Suppressor macrophage treated with lipopolysaccharide for 4 hours (primary cell): ENCODE results near the gene TNFRSF13B.
A peak's percentile ranks its signal among the peaks of the same experiment; 100 is the strongest.
"Not testable (repeated sequence)": the region's sequence is repeated elsewhere in the genome, so short reads cannot be mapped to it uniquely, and the experiment has no call there.

Source experiments
- DNase-seq: peaks from one replicate; pipeline ENCODE4 v3.0.0-alpha.2; 2020

The TNFRSF13B gene

GRCh38 chr17:16924696-16925440 lies 47.0 kb downstream of the TNFRSF13B start:
- DNase-seq = no peak

- DNase-seq = no peak
Observed at GRCh38 chr17:16923904-16924695, 47.8 kb downstream of the TNFRSF13B start.

GRCh38 chr17:16923097-16923903 lies 48.6 kb downstream of the TNFRSF13B start:
- no peak for DNase-seq

GRCh38 chr17:16922386-16923096 lies 49.4 kb downstream of the TNFRSF13B start:
- no peak for DNase-seq

GRCh38 chr17:16921451-16921850 lies 50.5 kb downstream of the TNFRSF13B start:
- not testable (repeated sequence) for DNase-seq

- no peak for DNase-seq
Observed at GRCh38 chr17:16920628-16921020, 51.3 kb downstream of the TNFRSF13B start.

- DNase-seq = no peak
Observed at GRCh38 chr17:16919663-16920627, 52.0 kb downstream of the TNFRSF13B start.

GRCh38 chr17:16918443-16918842 lies 53.5 kb downstream of the TNFRSF13B start:
- no peak for DNase-seq

GRCh38 chr17:16917671-16918394 lies 54.1 kb downstream of the TNFRSF13B start:
- DNase-seq = no peak

GRCh38 chr17:16916557-16916920 lies 55.4 kb downstream of the TNFRSF13B start:
- no peak for DNase-seq

GRCh38 chr17:16915752-16916556 lies 56.0 kb downstream of the TNFRSF13B start:
- peak; percentile 61 for DNase-seq

GRCh38 chr17:16913463-16913862 lies 58.5 kb downstream of the TNFRSF13B start:
- DNase-seq = no peak

GRCh38 chr17:16912021-16912962 lies 59.6 kb downstream of the TNFRSF13B start:
- DNase-seq = no peak

GRCh38 chr17:16911141-16911937 lies 60.6 kb downstream of the TNFRSF13B start:
- DNase-seq = no peak

- DNase-seq = no peak
Observed at GRCh38 chr17:16910341-16910740, 61.6 kb downstream of the TNFRSF13B start.

- no peak for DNase-seq
Observed at GRCh38 chr17:16909472-16910246, 62.3 kb downstream of the TNFRSF13B start.

- DNase-seq = no peak
Observed at GRCh38 chr17:16908273-16908672, 63.6 kb downstream of the TNFRSF13B start.
